WTC11 (cell line): Measurements from ENCODE around the gene AGAP3.
A peak's percentile ranks its signal among the peaks of the same experiment; 100 is the strongest.

Source experiments
- ARID4B ChIP-seq: sonication (generic); formaldehyde crosslinking; IDR thresholded peaks from 2 replicates; pipeline ENCODE4 v1.8.0; 2023; ENCODE audit warnings: missing genetic modification reagents, mild to moderate bottlenecking, borderline replicate concordance
- CBFB ChIP-seq: sonication (generic); formaldehyde crosslinking; IDR thresholded peaks from 2 replicates; pipeline ENCODE4 v1.8.1; 2022; ENCODE audit warnings: mild to moderate bottlenecking, low read depth, missing genetic modification reagents
- CREM ChIP-seq: sonication (generic); formaldehyde crosslinking; IDR thresholded peaks from 2 replicates; pipeline ENCODE4 v1.8.1; 2022; ENCODE audit warnings: mild to moderate bottlenecking, missing genetic modification reagents, moderate library complexity
- CTCF ChIP-seq: fragments of 200-600 bp; IDR thresholded peaks from 2 replicates; pipeline ENCODE4 v1.8.0; 2022; ENCODE audit warnings: antibody characterized with exemption
- ETV6 ChIP-seq: sonication (generic); formaldehyde crosslinking; IDR thresholded peaks from 2 replicates; pipeline ENCODE4 v1.8.1; 2022; ENCODE audit warnings: mild to moderate bottlenecking, missing genetic modification reagents
- FOXP1 ChIP-seq: sonication (generic); formaldehyde crosslinking; IDR thresholded peaks from 2 replicates; pipeline ENCODE4 v1.8.0; 2022; ENCODE audit warnings: missing genetic modification reagents, mild to moderate bottlenecking, moderate library complexity, borderline replicate concordance
- HMGXB4 ChIP-seq: sonication (generic); formaldehyde crosslinking; IDR thresholded peaks from 2 replicates; pipeline ENCODE4 v1.8.1; 2023; ENCODE audit warnings: mild to moderate bottlenecking, moderate library complexity, missing genetic modification reagents
- IRF2 ChIP-seq: sonication (generic); formaldehyde crosslinking; IDR thresholded peaks from 2 replicates; pipeline ENCODE4 v1.8.0; 2022; ENCODE audit warnings: low read depth, missing genetic modification reagents, borderline replicate concordance
- NR3C1 ChIP-seq: sonication (generic); formaldehyde crosslinking; conservative IDR thresholded peaks from 2 replicates; pipeline ENCODE4 v1.8.1; 2023; ENCODE audit warnings: low read depth, mild to moderate bottlenecking, missing genetic modification reagents
- TEAD4 ChIP-seq: sonication (generic); formaldehyde crosslinking; IDR thresholded peaks from 2 replicates; pipeline ENCODE4 v1.8.0; 2022; ENCODE audit warnings: mild to moderate bottlenecking, missing genetic modification reagents
- USF1 ChIP-seq: sonication (generic); formaldehyde crosslinking; IDR thresholded peaks from 2 replicates; pipeline ENCODE4 v1.8.0; 2022; ENCODE audit warnings: mild to moderate bottlenecking, missing genetic modification reagents
- USF2 ChIP-seq: sonication (generic); formaldehyde crosslinking; IDR thresholded peaks from 2 replicates; pipeline ENCODE4 v1.8.1; 2023; ENCODE audit warnings: mild to moderate bottlenecking, missing genetic modification reagents, moderate library complexity
- ZNF219 ChIP-seq: sonication (generic); formaldehyde crosslinking; IDR thresholded peaks from 2 replicates; pipeline ENCODE4 v1.8.0; 2023; ENCODE audit warnings: missing genetic modification reagents, mild to moderate bottlenecking, borderline replicate concordance
- ZNF232 ChIP-seq: sonication (generic); formaldehyde crosslinking; IDR thresholded peaks from 2 replicates; pipeline ENCODE4 v1.8.0; 2022; ENCODE audit warnings: mild to moderate bottlenecking, missing genetic modification reagents

- no peak for TF ChIP-seq NR3C1 (CRISPR knock-in tag)
- TF ChIP-seq ZNF219 (CRISPR knock-in tag): no peak
- no peak for TF ChIP-seq CTCF
- no peak for TF ChIP-seq ARID4B (CRISPR knock-in tag)
- TF ChIP-seq CREM (CRISPR knock-in tag): no peak
- no peak for TF ChIP-seq ETV6
- no peak for TF ChIP-seq IRF2 (CRISPR knock-in tag)
- 0 out of 2 replicates have a peak, but pooled peaks have one; percentile 8 for TF ChIP-seq CBFB (CRISPR knock-in tag)
- 0 out of 2 replicates have a peak, but pooled peaks have one; percentile 9 for TF ChIP-seq FOXP1 (CRISPR knock-in tag)
- TF ChIP-seq USF1 (CRISPR knock-in tag): no peak
- TF ChIP-seq TEAD4 (CRISPR knock-in tag): no peak
- no peak for TF ChIP-seq ZNF232 (CRISPR knock-in tag)
- TF ChIP-seq USF2 (CRISPR knock-in tag): no peak
- TF ChIP-seq HMGXB4 (CRISPR knock-in tag): no peak
Observed at GRCh38 chr7:151125846-151126481, 39.7 kb downstream of the AGAP3 start.
